Smooth muscle cell (in vitro differentiated cells): ENCODE measurements around the gene SYPL2. TPM values are rescaled to one million over a fixed set of nuclear protein-coding genes. Genes with fewer than 3 reads are reported as not detected.

ENCODE experiments used
- DNase-seq: peaks from one replicate; lab custom pipeline; 2025; ENCODE audit not compliant: unreplicated experiment; lab: John Stamatoyannopoulos, UW
- H2AFZ ChIP-seq: fragments of 200-600 bp; sonication (generic); 2 replicates; pipeline ENCODE4 v1.6.0; 2016; ENCODE audit warnings: antibody characterized with exemption, low read depth, mild to moderate bottlenecking
- H3F3A ChIP-seq: fragments of 200-600 bp; sonication (generic); 2 replicates; pipeline ENCODE4 v1.6.0; 2017; ENCODE audit warnings: antibody characterized with exemption, low read depth
- H3K27ac ChIP-seq: fragments of 200-600 bp; sonication (generic); 2 replicates; pipeline ENCODE4 v1.5.1; 2016; ENCODE audit warnings: low read depth, mild to moderate bottlenecking
- H3K27me3 ChIP-seq: fragments of 200-600 bp; sonication (generic); 2 replicates; pipeline ENCODE4 v1.6.1; 2016; ENCODE audit warnings: low read depth, mild to moderate bottlenecking
- H3K36me3 ChIP-seq: fragments of 200-600 bp; sonication (generic); 2 replicates; pipeline ENCODE4 v1.5.1; 2016; ENCODE audit warnings: low read depth
- H3K4me1 ChIP-seq: fragments of 200-600 bp; sonication (generic); 2 replicates; pipeline ENCODE4 v1.5.1; 2016; ENCODE audit warnings: low read depth
- H3K4me2 ChIP-seq: fragments of 200-600 bp; sonication (generic); 2 replicates; pipeline ENCODE4 v1.6.0; 2016; ENCODE audit warnings: mild to moderate bottlenecking
- H3K4me3 ChIP-seq: fragments of 200-600 bp; sonication (generic); 2 replicates; pipeline ENCODE4 v1.5.1; 2016; ENCODE audit warnings: mild to moderate bottlenecking
- H3K79me2 ChIP-seq: fragments of 200-600 bp; sonication (generic); 2 replicates; pipeline ENCODE4 v1.6.0; 2016; ENCODE audit warnings: low read depth, mild to moderate bottlenecking
- H3K9ac ChIP-seq: fragments of 200-600 bp; sonication (generic); 2 replicates; pipeline ENCODE4 v1.6.0; 2016; ENCODE audit warnings: low read depth
- H3K9me3 ChIP-seq: fragments of 200-600 bp; sonication (generic); replicated peaks from 2 replicates; pipeline ENCODE4 v1.5.1; 2016; ENCODE audit warnings: low read depth
- H4K20me1 ChIP-seq: fragments of 200-600 bp; sonication (generic); 2 replicates; pipeline ENCODE4 v1.6.0; 2016; ENCODE audit warnings: low read depth
- WGBS: methylation state at CpG from one replicate; pipeline ENCODE4 v1.1.7; 2016; ENCODE audit warnings: low lambda C conversion rate; 5-methylcytosine and 5-hydroxymethylcytosine counted together
- polyA plus RNA-seq: library from polyadenylated mRNA; unstranded; fragments of >200 nt; fragmentation: Nextera tagmentation; extraction: Ambion mirVana; gene quantifications from 2 replicates; pipeline ENCODE4 v1.2.1, GENCODE V29; 2016
- total RNA-seq: library from RNA; depleted of rRNA; stranded (reverse); fragments of >200 nt; gene quantifications from 2 replicates; pipeline ENCODE4 v1.2.3, GENCODE V29; 2014
- TF ChIP-seq, protein P1 (sequence below): fragments of 200-600 bp; sonication (generic); IDR thresholded peaks from 2 replicates; pipeline ENCODE4 v1.5.1; 2017; ENCODE audit warnings: borderline replicate concordance, mild to moderate bottlenecking, antibody characterized with exemption; ENCODE audit not compliant: insufficient read depth, poor library complexity, severe bottlenecking

Gene SYPL2
- total and polyA plus RNA-seq, 2 experiments from 2014 or later = not detected

DNA sequence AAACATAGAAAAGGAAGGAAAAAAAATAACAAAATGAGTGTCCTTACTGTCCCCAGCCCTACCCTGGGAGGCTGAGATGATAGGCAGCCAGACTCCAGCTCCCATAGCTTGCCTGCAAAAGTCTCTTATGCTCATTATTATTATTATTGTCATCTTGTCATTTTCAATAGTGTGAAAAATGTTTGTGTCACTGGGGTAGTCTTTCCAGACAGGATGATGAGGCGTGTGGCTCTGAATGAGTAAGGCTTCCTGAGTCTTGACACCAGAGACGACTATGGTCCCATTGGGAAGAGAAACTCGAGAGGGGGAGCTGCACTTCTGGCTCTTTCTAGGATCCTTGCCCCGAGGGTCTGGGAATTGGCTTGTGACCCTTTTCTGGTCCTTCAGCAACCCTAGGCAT, 26.4 kb downstream of the SYPL2 start:
- no peak for DNase-seq
- Histone ChIP-seq H3K36me3 (no peaks in the 10 kb centered on the region), H3K4me1 (peaks cover 4% of the 10 kb centered on the region), H4K20me1 (no peaks in the 10 kb centered on the region), H3K4me3 (no peak overlapping the region), H3K9me3 (no peaks in the 10 kb centered on the region), H3K27ac (no peak overlapping the region), H2AFZ (no peak overlapping the region), H3K79me2 (peaks cover 8% of the 10 kb centered on the region), H3K27me3 (no peaks in the 10 kb centered on the region), H3F3A (no peaks in the 10 kb centered on the region), H3K9ac (no peak overlapping the region), H3K4me2 (no peak overlapping the region)
- 83% methylated on average over 4 of the region's 4 CpGs for WGBS
- TF ChIP-seq, protein P1, sequence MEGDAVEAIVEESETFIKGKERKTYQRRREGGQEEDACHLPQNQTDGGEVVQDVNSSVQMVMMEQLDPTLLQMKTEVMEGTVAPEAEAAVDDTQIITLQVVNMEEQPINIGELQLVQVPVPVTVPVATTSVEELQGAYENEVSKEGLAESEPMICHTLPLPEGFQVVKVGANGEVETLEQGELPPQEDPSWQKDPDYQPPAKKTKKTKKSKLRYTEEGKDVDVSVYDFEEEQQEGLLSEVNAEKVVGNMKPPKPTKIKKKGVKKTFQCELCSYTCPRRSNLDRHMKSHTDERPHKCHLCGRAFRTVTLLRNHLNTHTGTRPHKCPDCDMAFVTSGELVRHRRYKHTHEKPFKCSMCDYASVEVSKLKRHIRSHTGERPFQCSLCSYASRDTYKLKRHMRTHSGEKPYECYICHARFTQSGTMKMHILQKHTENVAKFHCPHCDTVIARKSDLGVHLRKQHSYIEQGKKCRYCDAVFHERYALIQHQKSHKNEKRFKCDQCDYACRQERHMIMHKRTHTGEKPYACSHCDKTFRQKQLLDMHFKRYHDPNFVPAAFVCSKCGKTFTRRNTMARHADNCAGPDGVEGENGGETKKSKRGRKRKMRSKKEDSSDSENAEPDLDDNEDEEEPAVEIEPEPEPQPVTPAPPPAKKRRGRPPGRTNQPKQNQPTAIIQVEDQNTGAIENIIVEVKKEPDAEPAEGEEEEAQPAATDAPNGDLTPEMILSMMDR = no peak

DNA sequence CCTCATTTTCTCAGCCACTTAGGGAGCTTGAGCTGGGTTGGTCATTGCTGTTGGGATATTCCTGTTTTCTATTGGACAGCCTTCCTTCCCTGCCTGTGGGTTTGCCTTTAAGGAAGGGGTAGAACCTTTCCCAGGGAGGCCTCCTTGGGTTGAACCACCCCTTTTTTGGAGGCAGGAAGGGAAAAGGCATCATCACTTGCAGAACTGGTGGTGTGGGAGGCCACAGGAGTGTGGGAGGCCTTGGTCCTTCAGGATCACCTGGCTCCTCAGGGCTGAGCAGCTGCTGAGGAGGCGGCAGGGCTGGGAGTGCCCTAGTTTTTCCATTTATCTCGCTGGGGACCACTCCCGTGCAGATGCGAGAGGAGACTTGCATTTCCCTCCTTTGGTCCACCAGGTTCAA, 26.9 kb downstream of the SYPL2 start:
- H2AFZ ChIP-seq = peak overlapping the region; percentile 28
- TF ChIP-seq, protein P1 = no peak
- no peak overlapping the region for H3K4me3 ChIP-seq
- H4K20me1 ChIP-seq = no peaks in the 10 kb centered on the region
- peak overlapping the region; percentile 72 for H3K4me2 ChIP-seq
- peaks cover 8% of the 10 kb centered on the region for H3K79me2 ChIP-seq
- DNase-seq = no peak
- no peaks in the 10 kb centered on the region for H3K9me3 ChIP-seq
- H3K36me3 ChIP-seq = no peaks in the 10 kb centered on the region
- no peak overlapping the region for H3K9ac ChIP-seq
- H3K27ac ChIP-seq = no peak overlapping the region
- no peaks in the 10 kb centered on the region for H3K27me3 ChIP-seq
- peaks cover 4% of the 10 kb centered on the region for H3K4me1 ChIP-seq
- H3F3A ChIP-seq = no peaks in the 10 kb centered on the region
- 78% methylated on average over 4 of the region's 4 CpGs for WGBS

DNA sequence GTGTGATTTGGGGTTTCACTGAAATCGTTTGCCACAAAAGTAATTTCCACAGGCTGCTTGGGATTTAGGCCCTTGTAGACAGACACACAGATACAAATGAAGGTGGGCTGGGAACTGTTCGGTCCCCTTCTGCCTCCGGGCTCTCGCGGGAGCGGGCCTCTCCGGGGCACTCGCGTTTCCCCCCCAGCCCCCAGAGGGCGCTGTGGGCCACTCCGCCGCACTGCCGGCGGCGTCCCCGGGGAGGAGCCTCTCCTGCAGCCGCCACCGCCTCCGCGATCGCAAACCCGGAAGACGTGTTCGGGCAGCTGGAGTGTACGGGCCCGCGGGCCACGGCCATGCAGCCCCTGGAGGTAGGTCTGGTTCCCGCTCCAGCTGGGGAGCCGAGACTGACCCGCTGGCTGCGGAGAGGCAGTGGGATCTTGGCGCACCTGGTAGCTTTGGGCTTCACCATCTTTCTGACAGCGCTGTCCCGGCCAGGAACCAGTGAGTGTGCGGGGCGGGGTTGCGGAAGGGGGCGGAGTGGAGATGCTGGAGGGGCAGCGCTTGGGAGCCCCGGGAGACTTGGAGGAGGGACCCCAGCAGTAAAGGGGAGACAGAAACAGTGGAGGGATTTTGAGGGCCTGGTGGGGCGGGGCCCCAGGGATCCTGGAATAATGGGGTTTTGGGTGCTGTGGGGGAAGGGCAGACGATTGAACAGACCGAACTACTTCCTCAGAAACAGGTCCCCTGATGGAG, 27.6 kb downstream of the SYPL2 start, which contains the start of gene CYB561D1:
Gene CYB561D1 (plus strand): TSS at position 290 of the 735 bp plus-strand sequence. CDS start 46 bp downstream, at position 336.
- H3K79me2 ChIP-seq = peaks cover 8% of the 10 kb centered on the region
- DNase-seq = peak; percentile 86
- 1% methylated on average over 41 of the region's 44 CpGs for WGBS

More for the DNA sequence above, 27.6 kb downstream of the SYPL2 start, which contains the start of gene CYB561D1:
- Histone ChIP-seq H3K27ac (no peak within 1 kb of the TSS), H3K4me3 (peak within 1 kb of the TSS; percentile 72), H3K27me3 (no peaks in the 10 kb centered on the region), H3K36me3 (no peaks in the 10 kb centered on the region), H3F3A (no peaks in the 10 kb centered on the region), H3K9me3 (no peaks in the 10 kb centered on the region), H4K20me1 (peaks cover 6% of the 10 kb centered on the region), H2AFZ (peak within 1 kb of the TSS; percentile 64), H3K4me2 (peak within 1 kb of the TSS; percentile 75), H3K9ac (no peak within 1 kb of the TSS), H3K4me1 (peaks cover 4% of the 10 kb centered on the region)
- TF ChIP-seq, protein P1 = peak; percentile 91
